Mononuclear cell (primary cell): ENCODE results near the gene ADAM10. TPM values are rescaled to one million over a fixed set of nuclear protein-coding genes. Genes with fewer than 3 reads are reported as not detected.

Source experiments
- H3K27me3 ChIP-seq: 2 replicates; pipeline ENCODE4 v1.6.0; 2011; ENCODE audit warnings: low read length, control low read depth; ENCODE audit not compliant: insufficient read depth
- H3K4me1 ChIP-seq: 2 replicates; pipeline ENCODE4 v1.5.1; 2011; ENCODE audit warnings: mild to moderate bottlenecking, low read length, control low read depth; ENCODE audit not compliant: insufficient read depth
- H3K4me3 ChIP-seq: 2 replicates; pipeline ENCODE4 v1.5.1; 2011; ENCODE audit warnings: mild to moderate bottlenecking, low read length, moderate library complexity
- H3K9me3 ChIP-seq: 2 replicates; pipeline ENCODE4 v1.5.1; 2011; ENCODE audit warnings: low read depth, mild to moderate bottlenecking, control low read depth, low read length
- total RNA-seq: library from RNA; depleted of rRNA; stranded (reverse); fragments of >200 nt; gene quantifications from one replicate; pipeline ENCODE4 v1.2.3, GENCODE V29; 2012

The ADAM10 gene
- total RNA-seq, 1 donor: 97.6 TPM

- no peaks in the 10 kb centered on the region for H3K4me1 ChIP-seq
- H3K27me3 ChIP-seq: no peaks in the 10 kb centered on the region
- H3K4me3 ChIP-seq: no peak overlapping the region
- no peaks in the 10 kb centered on the region for H3K9me3 ChIP-seq
Measured at GRCh38 chr15:58561321-58561720, 188.2 kb downstream of the ADAM10 start.

GRCh38 chr15:58559904-58560588, 189.5 kb downstream of the ADAM10 start:
- Histone ChIP-seq H3K27me3 (no peaks in the 10 kb centered on the region), H3K4me3 (no peak overlapping the region), H3K4me1 (no peaks in the 10 kb centered on the region), H3K9me3 (no peaks in the 10 kb centered on the region)

- no peaks in the 10 kb centered on the region for H3K27me3 ChIP-seq
Measured at GRCh38 chr15:58558777-58559176, 190.7 kb downstream of the ADAM10 start.

GRCh38 chr15:58556541-58556940, 193.0 kb downstream of the ADAM10 start:
- H3K9me3 ChIP-seq: no peaks in the 10 kb centered on the region

More at GRCh38 chr15:58558777-58559176, 190.7 kb downstream of the ADAM10 start:
- H3K4me1 ChIP-seq: peaks cover 3% of the 10 kb centered on the region
- H3K9me3 ChIP-seq: no peaks in the 10 kb centered on the region
- H3K4me3 ChIP-seq: no peak overlapping the region

GRCh38 chr15:58556028-58556361, 193.5 kb downstream of the ADAM10 start:
- H3K4me1 ChIP-seq: peaks cover 15% of the 10 kb centered on the region
- H3K4me3 ChIP-seq: no peak overlapping the region
- no peaks in the 10 kb centered on the region for H3K27me3 ChIP-seq

More at GRCh38 chr15:58556541-58556940, 193.0 kb downstream of the ADAM10 start:
- no peaks in the 10 kb centered on the region for H3K27me3 ChIP-seq
- H3K4me1 ChIP-seq: peaks cover 9% of the 10 kb centered on the region
- H3K4me3 ChIP-seq: no peak overlapping the region

GRCh38 chr15:58555162-58556027, 194.1 kb downstream of the ADAM10 start:
- H3K27me3 ChIP-seq: no peaks in the 10 kb centered on the region
- peaks cover 15% of the 10 kb centered on the region for H3K4me1 ChIP-seq
- H3K9me3 ChIP-seq: no peaks in the 10 kb centered on the region
- H3K4me3 ChIP-seq: no peak overlapping the region

More at GRCh38 chr15:58556028-58556361, 193.5 kb downstream of the ADAM10 start:
- H3K9me3 ChIP-seq: no peaks in the 10 kb centered on the region

GRCh38 chr15:58554758-58555157, 194.7 kb downstream of the ADAM10 start:
- Histone ChIP-seq H3K4me3 (no peak overlapping the region), H3K27me3 (no peaks in the 10 kb centered on the region), H3K9me3 (no peaks in the 10 kb centered on the region), H3K4me1 (peaks cover 15% of the 10 kb centered on the region)

- Histone ChIP-seq H3K4me3 (no peak overlapping the region), H3K27me3 (no peaks in the 10 kb centered on the region), H3K4me1 (peaks cover 15% of the 10 kb centered on the region), H3K9me3 (no peaks in the 10 kb centered on the region)
Measured at GRCh38 chr15:58553365-58553918, 196.1 kb downstream of the ADAM10 start.

- no peak overlapping the region for H3K4me3 ChIP-seq
- peaks cover 15% of the 10 kb centered on the region for H3K4me1 ChIP-seq
- H3K9me3 ChIP-seq: no peaks in the 10 kb centered on the region
- no peaks in the 10 kb centered on the region for H3K27me3 ChIP-seq
Measured at GRCh38 chr15:58552505-58553364, 196.8 kb downstream of the ADAM10 start.

- peaks cover 15% of the 10 kb centered on the region for H3K4me1 ChIP-seq
- H3K4me3 ChIP-seq: no peak overlapping the region
- no peaks in the 10 kb centered on the region for H3K9me3 ChIP-seq
- H3K27me3 ChIP-seq: no peaks in the 10 kb centered on the region
Measured at GRCh38 chr15:58551764-58552504, 197.6 kb downstream of the ADAM10 start.

- H3K9me3 ChIP-seq: no peaks in the 10 kb centered on the region
- peaks cover 15% of the 10 kb centered on the region for H3K4me1 ChIP-seq
- H3K4me3 ChIP-seq: no peak overlapping the region
- no peaks in the 10 kb centered on the region for H3K27me3 ChIP-seq
Measured at GRCh38 chr15:58551084-58551763, 198.3 kb downstream of the ADAM10 start.

GRCh38 chr15:58549785-58550074, 199.8 kb downstream of the ADAM10 start:
- H3K27me3 ChIP-seq: no peaks in the 10 kb centered on the region
- no peaks in the 10 kb centered on the region for H3K9me3 ChIP-seq
- peaks cover 24% of the 10 kb centered on the region for H3K4me1 ChIP-seq
- no peak overlapping the region for H3K4me3 ChIP-seq

- no peaks in the 10 kb centered on the region for H3K9me3 ChIP-seq
- H3K4me1 ChIP-seq: peaks cover 26% of the 10 kb centered on the region
- H3K27me3 ChIP-seq: no peaks in the 10 kb centered on the region
- no peak overlapping the region for H3K4me3 ChIP-seq
Measured at GRCh38 chr15:58549013-58549784, 200.3 kb downstream of the ADAM10 start.
